NOMO-1 treated with dmso at 0.1 percent for 144 hours (cell line): ENCODE results near the gene ZNHIT6.

ENCODE experiments used
- DNase-seq: peaks from one replicate; lab custom pipeline; 2025; ENCODE audit not compliant: unreplicated experiment; lab: John Stamatoyannopoulos, UW

The ZNHIT6 gene

GRCh38 chr1:85599681-85600080, 108.6 kb downstream of the ZNHIT6 start:
- no peak for DNase-seq
